Heart left ventricle (tissue), 13 donors: Measurements from ENCODE around the gene ETF1.

ENCODE experiments used
- POLR2A ChIP-seq, 2 donors: fragments of 450-650 bp; IDR thresholded peaks; one replicate each; pipeline ENCODE4 v1.6.1; 2017; ENCODE audit warnings: antibody characterized with exemption in 2 of 2, mild to moderate bottlenecking in 2 of 2, moderate library complexity in 2 of 2
- TF ChIP-seq, protein P1 (sequence below), 12 donors: fragments of 200-600 bp; sonication (generic) in 4 of 12; IDR thresholded peaks; one replicate each; pipeline versions ENCODE4 v1.5.0 to v1.8.0; 2018 to 2022; ENCODE audit warnings: antibody characterized with exemption in 12 of 12, mild to moderate bottlenecking in 5 of 12
- donor health status: ischemic (EF 13 %, LVEDD 7.1; RV severe dilation, severe dysfunction).
- donor health status: DM: no; HTN: yes; CAD: no.
- donor health status: DM: no; HTN: no; CAD: no.
- donor health status: ischemic (EF 25% LVEDD 6.9; RV normal size, moderate dysfunction).
- donor health status: ischemic (EF 25% LVEDD 5.7; RV mildly dilated, moderate dysfunction).
- donor health status: ischemic (EF 35%, LVEDD 5.7; RV mildly dilated, moderate dysfunction).
- donor health status: nonischemic (EF 11% LVEDD 7.7; RV severe dilation, severe dysfunction).
- donor health status: DM: yes; HTN: yes; CAD: no.
- donor health status: PGD.
- donor health status: ischemic (EF 29% LVEDD 5.4; RV normal size, mild dysfunction).
- donor health status: nonischemic (EF 23%, LVEDD 6.1; RV moderate dilation, normal function).

GRCh38 chr5:138504799-138505198 is 38.2 kb downstream of the ETF1 start:
- TF ChIP-seq, protein P1, sequence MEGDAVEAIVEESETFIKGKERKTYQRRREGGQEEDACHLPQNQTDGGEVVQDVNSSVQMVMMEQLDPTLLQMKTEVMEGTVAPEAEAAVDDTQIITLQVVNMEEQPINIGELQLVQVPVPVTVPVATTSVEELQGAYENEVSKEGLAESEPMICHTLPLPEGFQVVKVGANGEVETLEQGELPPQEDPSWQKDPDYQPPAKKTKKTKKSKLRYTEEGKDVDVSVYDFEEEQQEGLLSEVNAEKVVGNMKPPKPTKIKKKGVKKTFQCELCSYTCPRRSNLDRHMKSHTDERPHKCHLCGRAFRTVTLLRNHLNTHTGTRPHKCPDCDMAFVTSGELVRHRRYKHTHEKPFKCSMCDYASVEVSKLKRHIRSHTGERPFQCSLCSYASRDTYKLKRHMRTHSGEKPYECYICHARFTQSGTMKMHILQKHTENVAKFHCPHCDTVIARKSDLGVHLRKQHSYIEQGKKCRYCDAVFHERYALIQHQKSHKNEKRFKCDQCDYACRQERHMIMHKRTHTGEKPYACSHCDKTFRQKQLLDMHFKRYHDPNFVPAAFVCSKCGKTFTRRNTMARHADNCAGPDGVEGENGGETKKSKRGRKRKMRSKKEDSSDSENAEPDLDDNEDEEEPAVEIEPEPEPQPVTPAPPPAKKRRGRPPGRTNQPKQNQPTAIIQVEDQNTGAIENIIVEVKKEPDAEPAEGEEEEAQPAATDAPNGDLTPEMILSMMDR (IDR thresholded peaks at IDR 0.05): no peak
- no peak for TF ChIP-seq POLR2A (IDR thresholded peaks at IDR 0.05)
